Thyroid gland (tissue), 4 donors: Measurements from ENCODE around the gene MSL2. TPM values are rescaled to one million over a fixed set of nuclear protein-coding genes. Genes with fewer than 3 reads are reported as not detected.

Experiments
- DNase-seq, 2 donors: peaks; one replicate each; pipeline ENCODE4 v3.0.0-alpha.2; 2019
- H3K27ac ChIP-seq, 3 donors: fragments of 200-600 bp; sonication (generic); 1 replicate in 2 of 3; 2 replicates in 1 of 3; pipeline ENCODE4 v1.5.1; 2016 to 2019; ENCODE audit warnings: mild to moderate bottlenecking in 1 of 3, moderate library complexity in 1 of 3
- H3K27me3 ChIP-seq: fragments of 200-600 bp; sonication (generic); one replicate; pipeline ENCODE4 v1.5.1; 2019
- H3K36me3 ChIP-seq, 2 donors: fragments of 200-600 bp; sonication (generic); one replicate each; pipeline ENCODE4 v1.5.1; 2016 to 2019
- H3K4me1 ChIP-seq, 2 donors: fragments of 200-600 bp; sonication (generic); one replicate each; pipeline ENCODE4 v1.5.1; 2017 to 2019
- H3K4me3 ChIP-seq, 3 donors: fragments of 200-600 bp; sonication (generic); replicated peaks in 1 of 3; 1 replicate in 2 of 3; 2 replicates in 1 of 3; pipeline ENCODE4 v1.5.1; 2016; ENCODE audit warnings: mild to moderate bottlenecking in 1 of 3
- H3K9me3 ChIP-seq: fragments of 200-600 bp; sonication (generic); one replicate; pipeline ENCODE4 v1.5.1; 2017
- POLR2A ChIP-seq, 2 donors: fragments of 450-650 bp; IDR thresholded peaks; one replicate each; pipeline ENCODE4 v1.6.1; 2017; ENCODE audit warnings: antibody characterized with exemption in 2 of 2, mild to moderate bottlenecking in 2 of 2, moderate library complexity in 1 of 2
- WGBS, 2 donors: methylation state at CpG; one replicate each; pipeline ENCODE4 v1.1.5; 2017; 5-methylcytosine and 5-hydroxymethylcytosine counted together
- intact Hi-C: fragments of 100-400 bp; cut with DNase I; formaldehyde crosslinking; loops from one replicate; pipeline ENCODE4 v1.15.1; 2023
- total RNA-seq, 4 donors: library from RNA; depleted of rRNA; stranded (reverse); fragments of >200 nt; gene quantifications; one replicate each; pipeline ENCODE4 v1.2.3, GENCODE V29; 2016
- TF ChIP-seq, protein P1 (sequence below), 6 experiments: fragments of 200-600 bp in 3 of 6; fragments of 450-650 bp in 3 of 6; sonication (generic) in 3 of 6; IDR thresholded peaks; one replicate each; pipeline ENCODE4 v1.5.1; 2016 to 2019; ENCODE audit warnings: antibody characterized with exemption in 6 of 6, mild to moderate bottlenecking in 2 of 6, inconsistent platforms in 1 of 6, moderate library complexity in 1 of 6

The MSL2 gene
- total RNA-seq = 10 to 100 TPM; 28.6 to 55.8 (median 44.4) TPM

- intact Hi-C loops = loop anchor here (5.0 to 10.0 kb wide), 3 partner anchors 51 to 559 kb away; partner anchors contain the start of gene STAG1
- TF ChIP-seq, protein P1, sequence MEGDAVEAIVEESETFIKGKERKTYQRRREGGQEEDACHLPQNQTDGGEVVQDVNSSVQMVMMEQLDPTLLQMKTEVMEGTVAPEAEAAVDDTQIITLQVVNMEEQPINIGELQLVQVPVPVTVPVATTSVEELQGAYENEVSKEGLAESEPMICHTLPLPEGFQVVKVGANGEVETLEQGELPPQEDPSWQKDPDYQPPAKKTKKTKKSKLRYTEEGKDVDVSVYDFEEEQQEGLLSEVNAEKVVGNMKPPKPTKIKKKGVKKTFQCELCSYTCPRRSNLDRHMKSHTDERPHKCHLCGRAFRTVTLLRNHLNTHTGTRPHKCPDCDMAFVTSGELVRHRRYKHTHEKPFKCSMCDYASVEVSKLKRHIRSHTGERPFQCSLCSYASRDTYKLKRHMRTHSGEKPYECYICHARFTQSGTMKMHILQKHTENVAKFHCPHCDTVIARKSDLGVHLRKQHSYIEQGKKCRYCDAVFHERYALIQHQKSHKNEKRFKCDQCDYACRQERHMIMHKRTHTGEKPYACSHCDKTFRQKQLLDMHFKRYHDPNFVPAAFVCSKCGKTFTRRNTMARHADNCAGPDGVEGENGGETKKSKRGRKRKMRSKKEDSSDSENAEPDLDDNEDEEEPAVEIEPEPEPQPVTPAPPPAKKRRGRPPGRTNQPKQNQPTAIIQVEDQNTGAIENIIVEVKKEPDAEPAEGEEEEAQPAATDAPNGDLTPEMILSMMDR (IDR thresholded peaks at IDR 0.05) = no peak
- TF ChIP-seq POLR2A (IDR thresholded peaks at IDR 0.05) = peak in 1 of 2 donors; percentile 61
Measured at GRCh38 chr3:136196064-136196400, at the start of gene MSL2. Gene MSL2, minus strand, starts transcription at chr3:136196335. Its CDS starts 1,222 bp downstream, at chr3:136195113.

DNA sequence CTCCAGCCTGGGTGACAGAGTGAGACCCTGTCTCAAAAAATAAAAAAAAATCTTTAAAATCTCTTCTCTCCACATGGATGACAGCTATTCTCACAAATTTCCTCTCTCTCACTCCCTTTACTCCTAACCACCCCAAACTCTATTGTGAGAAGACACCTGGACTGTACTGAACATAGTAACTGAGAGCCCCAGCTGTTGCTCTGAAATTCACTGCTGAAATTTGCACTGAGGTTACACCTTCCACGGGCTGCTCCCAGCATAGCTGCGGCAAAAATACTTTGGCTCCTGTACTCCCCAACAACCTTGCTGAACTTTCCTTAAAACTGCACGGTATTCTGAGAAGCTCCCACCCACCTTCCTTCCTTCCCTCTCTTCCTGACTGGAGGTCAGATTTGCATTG, 49.6 kb upstream of the MSL2 start:
- Histone ChIP-seq H3K9me3 (no peaks in the 10 kb centered on the region), H3K36me3 (no peaks in the 10 kb centered on the region), H3K4me1 (peaks cover 0 to 4% of the 10 kb centered on the region in 2 donors), H3K27ac (no peak overlapping the region), H3K27me3 (no peaks in the 10 kb centered on the region), H3K4me3 (no peak overlapping the region)
- TF ChIP-seq POLR2A (IDR thresholded peaks at IDR 0.05) = no peak
- TF ChIP-seq, protein P1 (IDR thresholded peaks at IDR 0.05) = no peak
- DNase-seq = no peak
- 66 to 86% methylated on average over 3 of the region's 3 CpGs for WGBS, 2 donors
- intact Hi-C loops = loop anchor here (5.0 kb wide), 1 partner anchor 48 kb away; the partner anchor contains the start of gene MSL2

More at GRCh38 chr3:136196064-136196400, at the start of gene MSL2:
- Histone ChIP-seq H3K4me1 (peaks cover 28% of the 10 kb centered on the region in 2 donors), H3K36me3 (no peaks in the 10 kb centered on the region), H3K9me3 (no peaks in the 10 kb centered on the region), H3K4me3 (peak within 1 kb of the TSS; percentile 72 to 81 (median 78)), H3K27ac (peak within 1 kb of the TSS; percentile 99 to 100 (median 100)), H3K27me3 (no peaks in the 10 kb centered on the region)
- peak in 1 of 2 donors; percentile 78 for DNase-seq
- WGBS, 2 donors = 0 to 1% methylated on average over 23 to 28 of the region's 37 CpGs

DNA sequence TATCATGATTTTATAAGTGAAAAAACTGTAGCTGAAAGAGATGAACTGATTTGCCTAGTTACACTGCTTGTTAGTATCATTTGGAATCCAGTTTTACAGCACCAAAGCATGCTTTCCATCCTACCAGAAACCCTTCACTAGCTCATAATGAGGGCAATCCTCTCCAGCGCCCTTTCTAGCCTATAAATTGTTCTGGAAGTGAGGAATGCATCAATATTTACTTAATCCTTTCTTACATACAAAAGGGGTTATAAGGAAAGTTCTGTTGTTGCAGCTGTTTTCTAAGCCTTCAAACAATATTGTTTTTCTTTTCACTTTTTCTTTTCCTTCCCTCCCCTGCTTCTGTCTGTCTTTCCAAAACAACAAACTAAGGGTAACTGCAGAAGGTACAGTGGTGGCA, 43.0 kb upstream of the MSL2 start:
- no peaks in the 10 kb centered on the region for H3K36me3 ChIP-seq
- no peak overlapping the region for H3K4me3 ChIP-seq
- whole genome bisulfite sequencing, 2 donors = 47 to 68% methylated on average over 1 of the region's 1 CpG
- TF ChIP-seq POLR2A (IDR thresholded peaks at IDR 0.05) = no peak
- TF ChIP-seq, protein P1 (IDR thresholded peaks at IDR 0.05) = no peak
- no peak overlapping the region for H3K27ac ChIP-seq
- no peaks in the 10 kb centered on the region for H3K4me1 ChIP-seq
- DNase-seq = no peak
- no peaks in the 10 kb centered on the region for H3K9me3 ChIP-seq
- intact Hi-C loops = no loop called here
- H3K27me3 ChIP-seq = no peaks in the 10 kb centered on the region

DNA sequence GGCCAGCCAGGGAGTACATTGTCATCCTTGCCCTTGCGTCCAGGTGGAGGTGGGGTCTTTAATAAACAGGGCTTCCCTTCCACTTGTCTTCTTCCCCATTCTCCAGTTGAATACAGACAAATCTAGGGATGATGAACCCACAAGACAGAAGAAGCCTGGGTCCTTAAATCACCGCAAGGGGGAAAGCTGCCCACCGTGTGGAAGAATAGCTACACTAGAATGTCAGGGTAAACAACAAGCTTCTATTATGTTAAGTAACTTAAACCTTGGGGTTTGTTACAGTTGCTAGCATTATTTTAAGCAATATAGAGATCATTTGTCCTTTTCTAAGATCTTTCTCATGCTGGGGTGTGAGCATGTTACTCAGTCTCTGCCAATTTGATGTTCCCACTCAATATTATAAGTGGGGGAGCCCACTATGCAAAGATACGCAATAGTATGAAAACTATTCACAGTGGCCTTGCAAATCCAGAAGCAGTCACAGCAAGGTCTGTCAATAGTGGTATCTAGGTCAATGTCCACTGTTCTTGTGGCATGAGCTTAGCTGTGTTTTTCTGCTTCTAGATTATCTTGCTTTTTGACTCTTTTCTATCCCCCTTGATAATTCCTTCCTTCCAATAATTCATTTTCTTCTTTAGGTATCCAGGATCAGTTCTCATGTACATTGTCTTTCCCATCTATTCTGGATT, 42.0 kb upstream of the MSL2 start:
- Histone ChIP-seq H3K4me3 (no peak overlapping the region), H3K9me3 (no peaks in the 10 kb centered on the region), H3K27me3 (no peaks in the 10 kb centered on the region), H3K4me1 (no peaks in the 10 kb centered on the region), H3K27ac (no peak overlapping the region), H3K36me3 (no peaks in the 10 kb centered on the region)
- intact Hi-C loops = no loop called here
- no peak for DNase-seq
- TF ChIP-seq POLR2A (IDR thresholded peaks at IDR 0.05) = no peak
- TF ChIP-seq, protein P1 (IDR thresholded peaks at IDR 0.05) = no peak
- 81 to 84% methylated on average over 4 of the region's 4 CpGs for WGBS, 2 donors

GRCh38 chr3:136237103-136237502, 41.0 kb upstream of the MSL2 start:
- Histone ChIP-seq H3K4me1 (no peaks in the 10 kb centered on the region), H3K9me3 (no peaks in the 10 kb centered on the region), H3K36me3 (no peaks in the 10 kb centered on the region), H3K4me3 (no peak overlapping the region), H3K27ac (no peak overlapping the region), H3K27me3 (no peaks in the 10 kb centered on the region)
- DNase-seq = no peak
- no peak for TF ChIP-seq POLR2A (IDR thresholded peaks at IDR 0.05)
- TF ChIP-seq, protein P1 (IDR thresholded peaks at IDR 0.05) = no peak
- 94 to 100% methylated on average over 1 of the region's 1 CpG for WGBS, 2 donors
- intact Hi-C loops = no loop called here
